Muscle layer of duodenum (tissue), 2 donors: ENCODE data around the gene FMN2.

Experiments used
- H3K27ac ChIP-seq: one replicate; pipeline ENCODE4 v1.7.0; 2013; ENCODE audit warnings: mild to moderate bottlenecking, low read length
- H3K27me3 ChIP-seq: one replicate; pipeline ENCODE4 v1.7.0; 2013; ENCODE audit warnings: low read depth, mild to moderate bottlenecking, control low read depth, low read length
- H3K36me3 ChIP-seq, 2 donors: one replicate each; pipeline ENCODE4 v1.7.0; 2013; ENCODE audit warnings: low read length in 2 of 2, control low read depth in 1 of 2, mild to moderate bottlenecking in 1 of 2; ENCODE audit not compliant: insufficient read depth in 2 of 2, control insufficient read depth in 1 of 2
- H3K4me1 ChIP-seq, 2 donors: one replicate each; pipeline ENCODE4 v1.7.0; 2013; ENCODE audit warnings: low read length in 2 of 2, mild to moderate bottlenecking in 2 of 2, control low read depth in 1 of 2, moderate library complexity in 1 of 2; ENCODE audit not compliant: insufficient read depth in 2 of 2, control insufficient read depth in 1 of 2
- H3K4me3 ChIP-seq, 2 donors: one replicate each; pipeline ENCODE4 v1.7.0; 2013; ENCODE audit warnings: low read length in 2 of 2, low read depth in 1 of 2, mild to moderate bottlenecking in 1 of 2
- H3K9me3 ChIP-seq, 2 donors: one replicate each; pipeline ENCODE4 v1.7.0; 2013; ENCODE audit warnings: low read length in 2 of 2, control low read depth in 1 of 2, mild to moderate bottlenecking in 1 of 2; ENCODE audit not compliant: control insufficient read depth in 1 of 2
- donor health status: healthy.

The FMN2 gene

DNA sequence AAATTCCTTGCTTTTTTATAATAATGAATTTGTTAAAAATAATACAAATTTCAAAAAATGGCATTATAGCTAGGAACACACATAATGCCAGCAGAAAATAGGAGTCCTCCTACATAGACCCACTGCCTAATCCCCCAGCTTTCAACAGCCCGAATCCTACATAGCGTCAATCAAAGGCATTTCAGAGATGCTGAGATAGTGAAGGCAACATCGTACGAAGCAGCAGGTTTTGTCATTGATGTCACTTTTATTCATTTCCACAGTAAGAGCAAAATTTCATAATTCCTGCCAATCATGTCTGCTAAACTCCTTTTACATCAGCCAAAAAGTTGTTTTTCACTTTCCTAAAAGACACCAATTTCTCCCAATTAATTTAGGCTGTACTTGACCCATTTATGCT lies 426.2 kb downstream of the FMN2 start:
- Histone ChIP-seq H3K9me3 (no peaks in the 10 kb centered on the region), H3K27ac (no peak overlapping the region), H3K27me3 (no peaks in the 10 kb centered on the region), H3K4me3 (no peak overlapping the region), H3K36me3 (no peaks in the 10 kb centered on the region), H3K4me1 (no peaks in the 10 kb centered on the region)

DNA sequence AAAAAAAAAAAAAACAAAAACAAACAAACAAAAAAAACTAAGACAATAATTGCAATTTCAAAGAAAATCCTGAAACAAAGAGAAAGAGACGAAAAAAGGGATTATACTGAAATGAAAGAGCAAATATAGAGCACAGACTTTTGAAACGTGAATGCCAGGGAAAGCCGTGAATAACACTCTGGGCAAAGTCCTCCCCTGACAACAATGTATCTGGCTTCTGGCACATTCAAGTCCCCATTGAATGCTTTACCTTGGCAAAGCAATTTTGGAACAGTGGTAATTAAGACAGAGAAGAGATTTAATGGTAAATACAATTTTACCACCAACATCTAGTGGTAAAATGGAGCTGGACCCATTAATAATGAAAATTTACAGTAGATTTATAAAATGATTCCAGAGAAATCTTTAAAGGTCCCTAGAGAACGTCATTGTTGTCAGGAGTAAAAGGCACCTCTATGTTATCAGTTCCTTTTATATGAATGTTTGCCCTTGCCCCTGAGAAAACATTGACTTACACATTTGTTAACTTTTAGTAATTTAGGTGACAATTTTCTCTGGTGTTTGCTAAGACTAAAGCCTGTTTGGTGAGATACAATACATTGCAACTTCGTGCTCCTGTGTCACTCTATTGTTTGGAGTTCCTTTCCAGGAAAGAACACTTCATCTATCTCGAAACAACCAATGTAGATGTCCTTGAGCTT lies 430.6 kb downstream of the FMN2 start:
- H3K36me3 ChIP-seq, result no peaks in the 10 kb centered on the region
- H3K4me3 ChIP-seq, result no peak overlapping the region
- no peaks in the 10 kb centered on the region for H3K27me3 ChIP-seq
- H3K4me1 ChIP-seq, result no peaks in the 10 kb centered on the region
- H3K27ac ChIP-seq, result no peak overlapping the region
- H3K9me3 ChIP-seq, result no peaks in the 10 kb centered on the region

DNA sequence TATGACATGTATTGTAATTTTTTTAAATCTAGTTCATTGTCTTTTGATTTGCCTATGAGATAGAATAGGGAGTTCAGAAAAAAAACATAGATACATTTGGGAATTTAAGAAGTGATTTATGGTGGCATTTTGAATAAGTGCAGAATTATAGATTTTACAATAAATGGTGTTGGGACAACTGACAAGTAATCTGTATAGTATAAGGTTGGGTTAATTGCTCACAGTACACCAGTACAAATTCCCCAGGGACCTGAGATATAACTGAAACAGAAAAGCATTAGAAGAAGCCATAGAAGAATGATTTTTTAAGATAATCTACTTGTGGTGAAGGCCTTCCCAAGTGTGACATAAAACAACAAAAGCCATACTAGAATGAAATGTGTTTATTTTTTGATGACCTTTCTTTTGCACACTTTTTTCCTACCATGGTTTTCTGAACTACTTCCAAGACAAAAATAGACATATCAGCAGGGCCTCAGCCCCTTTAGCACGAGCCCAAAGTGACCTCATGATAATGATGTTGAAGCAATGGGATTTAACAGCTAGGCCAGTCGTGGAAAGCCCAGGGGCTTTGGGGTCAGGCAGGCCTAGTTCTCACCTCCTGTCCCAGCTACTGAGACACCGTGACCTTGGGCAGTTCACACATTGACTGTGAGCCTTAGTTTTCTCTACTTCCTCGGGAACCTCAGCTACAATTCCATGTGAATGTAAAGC lies 432.8 kb downstream of the FMN2 start:
- H3K4me1 ChIP-seq, result no peaks in the 10 kb centered on the region
- H3K4me3 ChIP-seq, result no peak overlapping the region
- H3K27ac ChIP-seq, result no peak overlapping the region
- H3K27me3 ChIP-seq, result no peaks in the 10 kb centered on the region
- H3K36me3 ChIP-seq, result no peaks in the 10 kb centered on the region
- no peaks in the 10 kb centered on the region for H3K9me3 ChIP-seq
